ENCODE measurements around the gene ANAPC13.

GRCh38 chr3:134464689-134465365, 21.0 kb downstream of the ANAPC13 start:
- TF ChIP-seq CTCF (conservative IDR thresholded peaks at IDR 0.05): no peak
- no peak for TF ChIP-seq EZH2 (IDR thresholded peaks at IDR 0.05; ENCODE audit: low read depth)

Measured in PC-9 (cell line).